HUES6 (cell line): ENCODE data around the gene RTL1.

Source experiments
- H3K27ac ChIP-seq: 2 replicates; pipeline ENCODE4 v1.7.0; 2013; ENCODE audit warnings: low read depth, mild to moderate bottlenecking, low read length, inconsistent platforms
- H3K27me3 ChIP-seq: 2 replicates; pipeline ENCODE4 v1.6.1; 2013; ENCODE audit warnings: low read length; ENCODE audit not compliant: control insufficient read depth, insufficient read depth
- H3K36me3 ChIP-seq: 2 replicates; pipeline ENCODE4 v1.6.1; 2013; ENCODE audit warnings: low read length; ENCODE audit not compliant: control insufficient read depth, insufficient read depth
- H3K4me1 ChIP-seq: 2 replicates; pipeline ENCODE4 v1.6.1; 2013; ENCODE audit warnings: low read length; ENCODE audit not compliant: control insufficient read depth, insufficient read depth
- H3K4me3 ChIP-seq: 2 replicates; pipeline ENCODE4 v1.5.1; 2013; ENCODE audit warnings: low read depth, low read length
- H3K9ac ChIP-seq: one replicate; pipeline ENCODE4 v1.6.1; 2013; ENCODE audit warnings: mild to moderate bottlenecking, low read length
- H3K9me3 ChIP-seq: 2 replicates; pipeline ENCODE4 v1.6.1; 2013; ENCODE audit warnings: low read depth, low read length; ENCODE audit not compliant: control insufficient read depth, insufficient read depth

Gene RTL1

DNA sequence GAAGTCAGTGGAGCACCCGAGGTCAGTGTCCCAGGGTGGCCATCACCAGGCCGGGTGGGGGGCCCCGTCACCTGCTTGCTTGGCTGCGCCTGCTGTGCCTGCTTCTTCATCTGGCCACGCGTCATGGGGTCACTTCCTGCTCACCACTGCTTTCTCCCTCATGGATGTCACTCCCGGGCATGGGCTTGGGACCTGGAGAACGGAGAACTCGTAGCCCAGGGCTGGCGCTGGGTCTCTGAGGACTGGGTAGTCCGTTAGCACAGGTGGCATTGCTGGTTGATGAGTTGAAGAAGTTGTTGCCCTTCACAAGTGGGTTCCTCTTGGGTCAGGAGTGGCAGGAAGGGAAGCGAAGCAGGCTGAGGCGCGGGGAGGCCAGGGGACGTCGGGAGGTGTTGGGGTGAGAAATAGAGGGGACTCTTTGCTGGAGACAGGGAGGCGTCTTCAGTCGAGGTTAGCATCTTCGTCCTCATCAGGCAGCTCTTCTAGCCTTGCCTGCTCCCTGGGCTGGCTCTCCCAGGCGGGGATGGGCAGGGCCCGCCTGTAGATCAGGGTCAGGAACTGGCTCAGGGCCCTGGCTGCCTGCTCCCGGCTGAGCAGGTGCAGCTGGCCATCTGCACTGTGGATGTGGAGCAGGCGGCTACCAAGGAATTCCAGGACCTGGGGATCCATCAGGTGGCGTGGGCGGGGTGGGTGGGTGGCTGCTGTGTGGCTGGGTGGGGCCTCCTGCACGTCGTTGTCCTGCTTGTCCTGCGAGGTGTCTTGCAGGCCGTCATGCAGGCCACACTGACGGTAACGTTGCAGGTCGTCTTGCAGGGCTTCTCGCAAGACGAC, 23.0 kb downstream of the RTL1 start:
- H3K27ac ChIP-seq = no peak overlapping the region
- H3K36me3 ChIP-seq = peaks cover 34% of the 10 kb centered on the region
- H3K4me3 ChIP-seq = no peak overlapping the region
- H3K27me3 ChIP-seq = no peaks in the 10 kb centered on the region
- peaks cover 23% of the 10 kb centered on the region for H3K9me3 ChIP-seq
- H3K4me1 ChIP-seq = no peaks in the 10 kb centered on the region
- H3K9ac ChIP-seq = no peak overlapping the region

DNA sequence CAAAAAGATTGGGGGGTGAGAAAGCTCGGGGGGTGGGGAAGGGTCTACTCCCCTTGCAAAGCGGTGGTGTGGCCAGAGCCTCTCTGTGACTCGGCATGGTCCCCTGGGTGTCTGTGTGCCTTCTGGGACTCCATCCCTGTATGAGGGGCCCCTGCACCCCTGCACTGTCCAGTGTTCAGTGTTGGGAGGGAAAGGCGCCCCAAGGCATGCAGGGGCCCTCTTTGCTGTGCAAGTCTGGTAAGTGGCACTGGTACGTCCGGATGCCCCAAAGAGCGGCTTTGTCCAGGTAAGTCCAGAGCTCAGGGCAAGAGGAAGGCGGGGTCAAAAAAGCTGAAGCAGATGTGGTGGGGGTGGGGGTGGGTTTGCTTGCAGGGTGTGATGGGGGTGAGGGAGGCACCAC, 23.7 kb downstream of the RTL1 start:
- H3K9me3 ChIP-seq = peaks cover 23% of the 10 kb centered on the region
- peaks cover 34% of the 10 kb centered on the region for H3K36me3 ChIP-seq
- no peaks in the 10 kb centered on the region for H3K27me3 ChIP-seq
- no peak overlapping the region for H3K4me3 ChIP-seq
- H3K9ac ChIP-seq = no peak overlapping the region
- no peaks in the 10 kb centered on the region for H3K4me1 ChIP-seq
- no peak overlapping the region for H3K27ac ChIP-seq

DNA sequence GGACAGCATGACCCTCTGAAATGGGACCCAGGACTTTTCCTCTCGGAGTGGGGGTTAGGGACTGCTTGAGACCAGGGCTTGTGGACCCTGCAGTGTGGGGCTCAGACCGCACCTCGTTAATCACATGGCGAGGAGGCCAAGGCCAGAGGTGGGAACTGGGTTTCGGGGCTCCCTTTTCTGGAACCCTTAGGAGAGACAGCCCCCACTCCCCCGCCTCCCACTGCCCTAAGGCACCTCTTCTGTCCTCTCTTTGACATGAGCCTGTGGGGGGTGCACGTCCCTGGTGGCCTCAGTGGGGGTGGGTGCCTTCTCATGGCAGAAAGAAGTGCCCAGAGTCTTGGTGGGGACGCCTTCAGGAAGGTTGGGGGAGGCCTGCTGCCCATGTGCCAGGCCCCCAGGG, 24.3 kb downstream of the RTL1 start:
- no peak overlapping the region for H3K9ac ChIP-seq
- H3K36me3 ChIP-seq = peaks cover 32% of the 10 kb centered on the region
- no peaks in the 10 kb centered on the region for H3K4me1 ChIP-seq
- H3K4me3 ChIP-seq = no peak overlapping the region
- no peaks in the 10 kb centered on the region for H3K27me3 ChIP-seq
- H3K27ac ChIP-seq = no peak overlapping the region
- peaks cover 23% of the 10 kb centered on the region for H3K9me3 ChIP-seq

DNA sequence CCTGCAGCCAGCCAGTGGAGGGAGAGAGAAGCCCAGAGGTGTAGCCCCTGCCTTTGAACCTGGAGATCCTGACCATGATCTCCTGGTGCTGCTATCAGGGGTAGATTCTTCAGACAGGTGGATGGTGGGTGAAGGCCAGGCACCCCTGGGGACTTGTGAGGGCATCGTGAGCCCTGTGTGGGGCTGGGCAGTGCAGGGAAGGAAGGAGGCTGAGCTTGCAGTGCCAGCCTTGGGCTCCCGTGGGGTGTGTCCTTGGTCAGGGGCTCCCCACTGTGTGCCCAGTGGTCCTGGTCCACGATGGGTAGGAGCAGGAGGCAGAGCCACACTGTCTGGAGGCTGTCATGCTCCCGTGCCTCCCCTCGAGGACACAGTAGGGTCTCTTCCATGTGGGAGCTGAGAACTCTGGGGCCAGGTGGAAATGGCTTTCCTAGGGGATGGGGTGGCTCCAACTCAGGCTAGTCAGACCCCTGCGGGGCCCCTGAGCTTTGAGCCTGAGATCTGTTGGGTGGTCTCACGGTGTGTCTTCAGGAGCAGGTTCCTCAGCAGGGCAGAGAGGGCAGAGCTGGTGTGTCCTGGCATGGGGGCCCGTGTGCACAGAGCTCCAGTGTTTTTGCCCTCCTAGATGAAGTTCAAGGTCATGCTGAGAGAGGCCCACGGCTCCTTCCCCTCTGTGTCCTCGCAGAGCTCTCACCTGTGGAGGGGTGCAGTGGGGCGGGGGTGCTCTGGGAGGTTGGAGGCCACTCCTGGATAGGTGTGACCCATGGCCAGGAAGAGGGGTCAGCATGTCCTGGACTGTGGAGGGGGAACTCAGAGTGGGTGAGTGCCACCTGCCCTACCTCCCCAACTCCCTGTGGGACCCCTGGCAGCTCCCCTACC, 25.0 kb downstream of the RTL1 start:
- Histone ChIP-seq H3K9me3 (peaks cover 21% of the 10 kb centered on the region), H3K27ac (no peak overlapping the region), H3K27me3 (no peaks in the 10 kb centered on the region), H3K4me3 (no peak overlapping the region), H3K9ac (no peak overlapping the region), H3K36me3 (peaks cover 25% of the 10 kb centered on the region), H3K4me1 (no peaks in the 10 kb centered on the region)

DNA sequence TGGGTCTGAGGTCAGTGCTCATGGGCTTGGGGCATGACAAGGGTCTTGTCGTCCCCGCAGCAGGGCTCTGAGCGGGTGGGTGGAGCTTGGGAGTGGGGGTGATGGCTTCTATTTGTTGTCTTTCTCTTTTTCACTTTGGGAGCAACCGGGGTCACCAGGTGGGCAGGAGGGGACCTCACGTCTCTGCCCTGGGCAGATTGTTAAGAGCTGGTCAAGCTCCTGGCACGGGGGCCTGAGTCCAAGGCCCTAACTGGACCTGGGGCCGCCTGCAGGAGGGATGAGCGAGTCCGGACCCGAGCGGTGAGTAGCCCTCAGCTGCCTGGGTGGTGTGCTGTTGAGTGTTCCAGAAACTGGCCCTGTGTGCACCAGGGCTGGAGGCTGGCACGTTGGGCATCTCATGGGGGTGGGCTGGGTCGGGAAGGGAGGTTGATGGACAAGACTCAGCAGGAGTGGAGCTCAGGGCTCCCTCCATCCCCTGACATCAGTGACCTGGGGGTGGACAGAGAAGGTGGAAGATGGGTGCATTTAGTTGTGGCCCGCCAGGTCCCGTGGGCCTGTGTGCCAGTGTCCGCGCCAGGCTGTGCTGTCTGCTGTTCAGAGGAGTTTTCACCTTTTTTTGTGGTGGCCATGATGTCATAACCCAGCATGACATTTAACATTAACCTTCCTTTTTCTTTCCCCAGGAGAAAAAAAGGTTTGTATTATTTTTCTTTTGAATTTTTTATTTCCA, 27.5 kb downstream of the RTL1 start:
- Histone ChIP-seq H3K27me3 (no peaks in the 10 kb centered on the region), H3K4me1 (no peaks in the 10 kb centered on the region), H3K9ac (no peak overlapping the region), H3K36me3 (peaks cover 12% of the 10 kb centered on the region; the same call in 1 of the 2 replicates), H3K4me3 (no peak overlapping the region), H3K27ac (no peak overlapping the region), H3K9me3 (peaks cover 2% of the 10 kb centered on the region; the same call in 1 of the 2 replicates)

DNA sequence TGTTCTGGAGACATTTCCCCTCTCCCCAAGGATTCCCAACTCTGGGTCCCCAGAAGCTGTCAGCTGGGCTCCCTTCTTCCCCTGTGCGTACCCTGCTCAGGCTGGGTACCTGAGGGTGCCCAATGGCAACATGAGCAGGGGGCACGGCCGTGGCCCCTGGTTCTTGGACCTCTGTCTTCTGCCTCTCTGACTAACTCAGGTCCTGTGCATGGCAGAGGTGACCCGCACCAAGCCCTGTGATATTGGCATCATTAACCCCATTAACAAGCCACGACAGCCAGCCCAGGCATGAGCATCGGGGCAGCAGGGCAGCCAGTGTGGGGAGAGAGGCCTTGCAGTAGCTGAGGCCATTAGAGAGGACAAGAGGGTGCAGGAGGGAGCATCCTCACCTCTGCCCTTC, 28.4 kb downstream of the RTL1 start:
- no peaks in the 10 kb centered on the region; the same call in 1 of the 2 replicates for H3K9me3 ChIP-seq

DNA sequence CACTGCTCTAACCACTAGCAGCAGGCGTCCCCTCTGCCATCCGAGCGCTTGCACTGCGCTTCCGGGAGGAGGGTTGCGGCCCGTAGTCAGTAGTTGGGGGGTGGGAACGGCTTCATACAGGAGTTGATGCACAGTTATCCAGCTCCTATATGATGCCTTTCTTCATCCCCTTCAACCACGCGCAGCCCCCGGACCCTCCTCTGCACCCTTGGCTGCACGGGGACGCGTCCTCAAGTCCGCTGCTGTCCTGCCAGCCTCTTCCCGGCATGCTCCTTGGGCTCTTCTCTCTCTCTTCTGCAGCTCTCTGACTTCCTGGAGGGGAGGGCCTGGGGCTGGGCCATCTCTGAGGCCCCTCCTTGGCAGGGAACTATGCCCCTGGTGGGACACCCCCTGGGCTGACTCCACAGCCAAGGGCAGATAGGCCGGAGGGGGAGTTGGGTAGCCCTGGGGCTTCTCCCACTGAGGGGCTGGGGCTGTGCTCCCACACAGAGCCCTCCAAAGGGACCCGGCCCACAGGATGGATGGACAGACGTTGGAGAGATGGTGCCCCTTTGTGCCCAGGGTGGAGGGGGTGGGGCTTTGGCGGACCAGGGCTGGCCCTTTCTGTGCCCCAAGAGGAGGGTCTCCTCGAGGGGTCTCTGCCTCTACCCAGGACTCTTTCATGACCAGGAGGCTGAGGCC, 29.0 kb downstream of the RTL1 start:
- Histone ChIP-seq H3K9ac (no peak overlapping the region), H3K4me3 (no peak overlapping the region), H3K4me1 (no peaks in the 10 kb centered on the region), H3K9me3 (no peaks in the 10 kb centered on the region; the same call in 1 of the 2 replicates), H3K27ac (no peak overlapping the region), H3K36me3 (peaks cover 8% of the 10 kb centered on the region; the same call in 1 of the 2 replicates), H3K27me3 (no peaks in the 10 kb centered on the region)

More for the DNA sequence above, 28.4 kb downstream of the RTL1 start:
- no peaks in the 10 kb centered on the region for H3K27me3 ChIP-seq
- no peaks in the 10 kb centered on the region for H3K4me1 ChIP-seq
- no peak overlapping the region for H3K4me3 ChIP-seq
- peaks cover 8% of the 10 kb centered on the region; the same call in 1 of the 2 replicates for H3K36me3 ChIP-seq
- H3K9ac ChIP-seq = no peak overlapping the region
- no peak overlapping the region for H3K27ac ChIP-seq

DNA sequence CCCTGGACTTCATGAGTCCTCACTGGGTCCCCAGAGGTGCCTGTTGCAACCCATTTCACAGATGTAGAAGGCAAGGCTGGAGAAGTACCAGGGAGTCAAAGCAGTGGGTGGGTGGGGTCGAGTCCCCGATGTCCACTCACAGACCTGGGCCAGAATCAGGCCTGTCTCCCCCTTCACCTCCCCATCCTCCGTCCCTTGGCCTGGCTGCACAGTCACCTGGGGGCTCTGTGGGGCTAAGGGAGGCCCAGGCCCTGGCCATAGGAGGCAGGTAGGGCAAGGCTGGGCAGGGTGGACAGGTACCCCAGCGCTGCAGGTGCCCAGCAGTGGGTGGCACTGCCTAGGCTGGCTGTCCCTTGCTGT, 29.5 kb downstream of the RTL1 start:
- no peak overlapping the region for H3K9ac ChIP-seq
- no peak overlapping the region for H3K4me3 ChIP-seq
- H3K27me3 ChIP-seq = no peaks in the 10 kb centered on the region
- H3K9me3 ChIP-seq = no peaks in the 10 kb centered on the region; the same call in 1 of the 2 replicates
- H3K27ac ChIP-seq = no peak overlapping the region
- no peaks in the 10 kb centered on the region for H3K4me1 ChIP-seq
- peaks cover 8% of the 10 kb centered on the region; the same call in 1 of the 2 replicates for H3K36me3 ChIP-seq

DNA sequence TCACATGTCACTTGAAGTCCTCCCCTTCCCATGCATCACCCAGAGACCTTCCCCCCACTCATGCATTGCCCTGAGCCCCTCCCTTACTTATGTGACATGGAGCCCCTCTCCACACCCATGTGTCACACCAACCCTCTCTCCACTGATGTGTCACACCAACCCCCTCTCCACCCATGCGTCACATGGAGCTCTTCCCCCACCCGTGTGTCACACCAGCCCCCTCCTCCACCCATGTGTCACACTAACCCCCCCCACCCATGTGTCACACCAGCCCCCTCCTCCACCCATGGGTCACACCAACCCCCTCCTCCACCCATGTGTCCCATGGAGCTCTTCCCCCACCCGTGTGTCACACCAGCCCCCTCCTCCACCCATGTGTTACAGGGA, 30.4 kb downstream of the RTL1 start:
- no peak overlapping the region for H3K9ac ChIP-seq
- no peaks in the 10 kb centered on the region for H3K27me3 ChIP-seq
- no peak overlapping the region for H3K27ac ChIP-seq
- no peaks in the 10 kb centered on the region for H3K4me1 ChIP-seq
- peaks cover 12% of the 10 kb centered on the region; the same call in 1 of the 2 replicates for H3K36me3 ChIP-seq
- no peak overlapping the region for H3K4me3 ChIP-seq
- no peaks in the 10 kb centered on the region; the same call in 1 of the 2 replicates for H3K9me3 ChIP-seq
